Measurements from ENCODE around the gene SORCS2.

DNA sequence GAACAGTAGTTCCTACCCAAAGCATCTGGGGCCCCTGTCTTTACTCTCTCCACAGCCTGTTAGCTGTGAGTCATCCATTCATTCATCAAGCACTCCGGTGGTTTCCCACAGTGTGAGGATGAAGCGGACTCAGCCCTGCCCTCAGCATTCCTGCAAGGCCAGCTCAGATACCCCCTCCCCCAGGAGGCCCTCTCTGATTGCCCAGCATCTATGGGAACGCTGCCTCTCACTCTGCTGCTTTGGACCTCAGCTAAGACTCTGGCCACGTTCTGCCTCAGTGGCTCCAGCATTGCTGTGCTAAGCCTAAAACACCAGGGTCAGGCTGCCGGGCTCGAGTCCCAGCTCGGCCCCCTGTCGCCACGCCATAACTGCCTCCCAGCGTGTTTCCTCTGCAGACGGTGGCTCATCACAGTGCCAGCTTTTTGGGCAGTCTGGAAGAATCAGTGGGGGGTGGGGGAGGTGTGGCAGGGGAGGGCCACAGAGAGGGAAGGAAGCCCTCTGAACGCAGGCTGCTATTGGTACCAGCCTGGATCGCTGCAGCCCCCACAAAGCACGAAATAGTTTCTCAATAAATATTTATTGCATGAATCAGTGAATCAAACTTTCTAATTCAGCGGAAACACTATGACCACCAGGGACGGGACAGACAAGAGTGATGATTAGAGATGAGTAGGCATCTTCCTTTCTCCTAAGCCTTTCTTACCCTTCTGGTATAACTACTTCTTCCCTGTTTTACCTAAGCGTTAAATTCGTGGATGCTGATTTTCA is 74.4 kb downstream of the SORCS2 start:
- TF ChIP-seq, protein P1, sequence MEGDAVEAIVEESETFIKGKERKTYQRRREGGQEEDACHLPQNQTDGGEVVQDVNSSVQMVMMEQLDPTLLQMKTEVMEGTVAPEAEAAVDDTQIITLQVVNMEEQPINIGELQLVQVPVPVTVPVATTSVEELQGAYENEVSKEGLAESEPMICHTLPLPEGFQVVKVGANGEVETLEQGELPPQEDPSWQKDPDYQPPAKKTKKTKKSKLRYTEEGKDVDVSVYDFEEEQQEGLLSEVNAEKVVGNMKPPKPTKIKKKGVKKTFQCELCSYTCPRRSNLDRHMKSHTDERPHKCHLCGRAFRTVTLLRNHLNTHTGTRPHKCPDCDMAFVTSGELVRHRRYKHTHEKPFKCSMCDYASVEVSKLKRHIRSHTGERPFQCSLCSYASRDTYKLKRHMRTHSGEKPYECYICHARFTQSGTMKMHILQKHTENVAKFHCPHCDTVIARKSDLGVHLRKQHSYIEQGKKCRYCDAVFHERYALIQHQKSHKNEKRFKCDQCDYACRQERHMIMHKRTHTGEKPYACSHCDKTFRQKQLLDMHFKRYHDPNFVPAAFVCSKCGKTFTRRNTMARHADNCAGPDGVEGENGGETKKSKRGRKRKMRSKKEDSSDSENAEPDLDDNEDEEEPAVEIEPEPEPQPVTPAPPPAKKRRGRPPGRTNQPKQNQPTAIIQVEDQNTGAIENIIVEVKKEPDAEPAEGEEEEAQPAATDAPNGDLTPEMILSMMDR (IDR thresholded peaks at IDR 0.05) = no peak
- no peak for TF ChIP-seq POLR2A (IDR thresholded peaks at IDR 0.05)

All from uterus (tissue), 2 donors.